GM19372 (cell line): ENCODE data around the gene IMPG2.

Experiments
- ATAC-seq: cut with Tn5 transposase; IDR thresholded peaks from one replicate; pipeline ENCODE4 v1.9.1; 2021; ENCODE audit warnings: mild to moderate bottlenecking, low read depth, moderate library complexity; ENCODE audit not compliant: unreplicated experiment

IMPG2 gene

GRCh38 chr3:101189796-101190195 is 130.6 kb downstream of the IMPG2 start:
- ATAC-seq: no peak

GRCh38 chr3:101189176-101189575 is 131.2 kb downstream of the IMPG2 start:
- no peak for ATAC-seq

DNA sequence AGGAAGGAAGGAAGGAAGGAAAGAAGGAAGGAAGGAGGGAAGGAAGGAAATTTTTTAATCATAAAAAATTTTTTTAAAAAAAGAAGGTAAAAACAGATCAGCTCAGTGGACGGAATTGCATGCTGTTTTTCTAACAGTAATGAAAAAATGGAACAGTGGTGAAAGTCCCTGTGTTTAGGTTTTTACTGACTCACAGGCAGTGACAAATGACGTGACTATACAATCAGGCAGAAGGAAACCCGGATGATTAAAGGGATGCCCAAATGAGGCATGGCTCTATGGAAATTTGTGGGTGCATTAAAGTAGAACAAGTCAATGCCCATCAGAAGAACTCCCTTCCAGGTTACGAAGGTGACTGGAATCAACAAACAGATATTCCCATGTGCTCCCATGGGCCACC is 135.0 kb downstream of the IMPG2 start:
- no peak for ATAC-seq

- ATAC-seq: no peak
Observed at GRCh38 chr3:101184111-101184510, 136.3 kb downstream of the IMPG2 start.

- no peak for ATAC-seq
Observed at GRCh38 chr3:101183151-101183550, 137.2 kb downstream of the IMPG2 start.

DNA sequence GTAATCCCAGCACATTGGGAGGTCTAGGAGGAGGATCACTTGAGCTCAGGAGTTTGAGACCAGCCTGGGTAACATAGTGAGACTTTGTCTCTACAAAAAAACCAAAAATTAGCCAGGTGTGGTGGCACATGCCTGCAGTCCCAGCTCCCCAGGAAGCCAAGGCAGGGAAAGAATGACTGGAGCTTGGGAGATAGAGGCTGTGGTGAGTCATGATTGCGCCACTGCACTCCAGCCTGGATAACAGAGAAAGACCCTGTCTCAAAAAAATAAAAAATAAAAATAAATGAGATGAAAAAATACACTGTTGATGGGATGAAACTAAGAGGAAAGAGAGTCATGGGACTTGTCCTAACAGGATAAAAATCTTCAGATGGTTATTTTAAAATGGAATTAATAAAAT is 137.6 kb downstream of the IMPG2 start:
- ATAC-seq: no peak

- no peak for ATAC-seq
Observed at GRCh38 chr3:101181801-101182200, 138.6 kb downstream of the IMPG2 start.

- ATAC-seq: no peak
Observed at GRCh38 chr3:101179637-101180036, 140.7 kb downstream of the IMPG2 start.

DNA sequence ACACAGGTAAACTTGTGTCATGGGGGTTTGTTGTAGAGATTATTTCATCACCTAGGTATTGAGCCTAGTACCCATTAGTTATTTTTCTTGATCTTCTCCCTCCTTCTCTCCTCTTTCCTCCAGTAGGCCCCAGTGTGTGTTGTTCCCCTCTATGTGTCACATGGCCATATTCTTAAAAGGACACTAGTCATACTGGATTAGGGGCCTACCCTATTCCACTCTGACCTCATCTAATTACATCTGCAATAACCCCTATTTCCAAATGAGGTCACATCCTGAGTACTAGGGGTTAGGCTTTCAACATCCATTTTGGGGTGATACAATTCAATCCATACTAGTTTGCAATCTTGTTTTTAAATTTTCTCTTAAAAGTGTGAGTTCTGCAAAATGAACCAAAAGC is 142.8 kb downstream of the IMPG2 start:
- no peak for ATAC-seq
